OCI-LY1 (cell line): Measurements from ENCODE around the gene UNC13D.

Source experiments
- EZH2 ChIP-seq: fragments of 200-600 bp; sonication (generic), shearing (Covaris generic); IDR thresholded peaks from 2 replicates; pipeline ENCODE4 v1.8.0; 2017; ENCODE audit warnings: borderline replicate concordance, mixed run types, mild to moderate bottlenecking, antibody characterized with exemption, low read length, moderate library complexity, mixed read lengths
- TF ChIP-seq, protein P1 (sequence below): fragments of 200-600 bp; sonication (generic), shearing (Covaris generic); IDR thresholded peaks from 2 replicates; pipeline ENCODE4 v1.5.1; 2017; ENCODE audit warnings: mild to moderate bottlenecking, antibody characterized with exemption, low read length, moderate library complexity, mixed read lengths

DNA sequence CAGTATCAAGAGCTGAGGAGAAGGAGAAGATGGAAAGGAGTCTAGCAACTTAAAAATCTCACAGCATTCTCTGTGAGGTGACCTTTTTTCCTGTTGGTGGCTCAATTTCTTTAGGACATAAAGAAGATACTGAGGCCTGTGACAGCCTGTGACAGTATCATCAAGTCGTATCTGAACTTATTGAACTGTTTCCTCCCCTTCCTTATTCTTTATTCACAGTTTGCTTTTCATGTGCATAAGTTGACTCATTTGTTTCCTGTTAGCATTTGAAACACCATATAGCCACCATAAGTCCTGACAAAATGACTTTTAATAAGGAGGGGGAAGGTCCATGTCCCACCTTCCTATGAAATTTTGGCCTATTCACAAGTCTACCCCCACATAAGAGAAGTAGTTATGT is 50.7 kb downstream of the UNC13D start:
- TF ChIP-seq, protein P1, sequence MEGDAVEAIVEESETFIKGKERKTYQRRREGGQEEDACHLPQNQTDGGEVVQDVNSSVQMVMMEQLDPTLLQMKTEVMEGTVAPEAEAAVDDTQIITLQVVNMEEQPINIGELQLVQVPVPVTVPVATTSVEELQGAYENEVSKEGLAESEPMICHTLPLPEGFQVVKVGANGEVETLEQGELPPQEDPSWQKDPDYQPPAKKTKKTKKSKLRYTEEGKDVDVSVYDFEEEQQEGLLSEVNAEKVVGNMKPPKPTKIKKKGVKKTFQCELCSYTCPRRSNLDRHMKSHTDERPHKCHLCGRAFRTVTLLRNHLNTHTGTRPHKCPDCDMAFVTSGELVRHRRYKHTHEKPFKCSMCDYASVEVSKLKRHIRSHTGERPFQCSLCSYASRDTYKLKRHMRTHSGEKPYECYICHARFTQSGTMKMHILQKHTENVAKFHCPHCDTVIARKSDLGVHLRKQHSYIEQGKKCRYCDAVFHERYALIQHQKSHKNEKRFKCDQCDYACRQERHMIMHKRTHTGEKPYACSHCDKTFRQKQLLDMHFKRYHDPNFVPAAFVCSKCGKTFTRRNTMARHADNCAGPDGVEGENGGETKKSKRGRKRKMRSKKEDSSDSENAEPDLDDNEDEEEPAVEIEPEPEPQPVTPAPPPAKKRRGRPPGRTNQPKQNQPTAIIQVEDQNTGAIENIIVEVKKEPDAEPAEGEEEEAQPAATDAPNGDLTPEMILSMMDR, result no peak
- TF ChIP-seq EZH2, result no peak
